ENCODE measurements around the gene PPP3CB.

PPP3CB gene

DNA sequence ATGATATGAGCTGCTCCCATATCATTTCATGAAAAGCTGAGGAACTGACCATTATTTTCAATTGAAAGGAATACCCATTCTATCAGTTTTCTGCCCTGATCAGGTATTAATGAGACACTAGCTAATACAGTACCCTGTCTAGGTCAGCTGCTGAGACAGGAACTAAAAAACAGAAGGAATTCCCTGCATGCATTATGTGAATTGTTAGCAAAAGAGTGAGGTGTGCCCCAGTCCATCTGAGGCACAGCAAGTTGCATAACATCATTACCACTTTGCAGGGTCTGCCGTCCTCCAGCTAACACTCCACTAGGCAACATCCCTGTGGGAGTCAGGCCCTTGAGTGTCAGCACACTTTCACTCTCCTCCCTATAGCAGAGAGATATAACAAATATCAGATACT lies 51.4 kb downstream of the PPP3CB start:
- Histone ChIP-seq H3K4me2 (ENCODE audit: low read length) (no peak overlapping the region), H3K4me3 (ENCODE audit: low read length) (no peak overlapping the region), H3K9me3 (replicated peaks; ENCODE audit: low read length) (no peaks in the 10 kb centered on the region), H3K36me3 (ENCODE audit: insufficient read depth, low read length) (peaks cover 16% of the 10 kb centered on the region), H3K4me1 (ENCODE audit: control insufficient read depth, insufficient read depth, low read length) (peaks cover 14% of the 10 kb centered on the region), H3K27me3 (ENCODE audit: control insufficient read depth, insufficient read depth, low read length) (no peaks in the 10 kb centered on the region), H3K9ac (ENCODE audit: low read depth, low read length) (no peak overlapping the region)

GRCh38 chr10:73439605-73440312 lies 56.1 kb downstream of the PPP3CB start:
- H3K9ac ChIP-seq (ENCODE audit: low read depth, low read length), result peak overlapping the region; percentile 41
- H3K4me1 ChIP-seq (ENCODE audit: control insufficient read depth, insufficient read depth, low read length), result peaks cover 29% of the 10 kb centered on the region
- H3K27me3 ChIP-seq (ENCODE audit: control insufficient read depth, insufficient read depth, low read length), result no peaks in the 10 kb centered on the region
- peak overlapping the region; percentile 40 for H3K4me3 ChIP-seq (ENCODE audit: low read length)
- no peaks in the 10 kb centered on the region for H3K9me3 ChIP-seq (replicated peaks; ENCODE audit: low read length)
- H3K4me2 ChIP-seq (ENCODE audit: low read length), result peak overlapping the region; percentile 74
- peaks cover 33% of the 10 kb centered on the region for H3K36me3 ChIP-seq (ENCODE audit: insufficient read depth, low read length)

DNA sequence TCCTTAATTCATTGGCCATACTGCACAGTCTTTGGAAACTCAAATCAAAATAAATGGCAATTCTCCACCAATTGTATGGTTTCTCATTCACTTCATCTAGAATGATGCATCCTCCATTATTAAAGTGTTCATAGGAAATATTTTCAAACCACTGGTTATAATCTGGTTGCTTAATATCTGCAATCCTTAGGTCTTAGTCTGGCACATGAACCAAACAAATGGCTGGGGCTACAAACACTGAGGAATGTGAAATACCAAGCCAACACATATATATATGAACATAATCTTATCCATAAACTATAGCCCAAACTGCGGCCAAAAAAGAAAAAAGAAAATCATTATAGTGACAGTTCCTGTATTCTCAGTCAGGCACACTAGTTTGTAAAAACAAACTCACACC lies 56.8 kb downstream of the PPP3CB start:
- Histone ChIP-seq H3K9ac (ENCODE audit: low read depth, low read length) (peak overlapping the region; percentile 41), H3K36me3 (ENCODE audit: insufficient read depth, low read length) (peaks cover 31% of the 10 kb centered on the region)

DNA sequence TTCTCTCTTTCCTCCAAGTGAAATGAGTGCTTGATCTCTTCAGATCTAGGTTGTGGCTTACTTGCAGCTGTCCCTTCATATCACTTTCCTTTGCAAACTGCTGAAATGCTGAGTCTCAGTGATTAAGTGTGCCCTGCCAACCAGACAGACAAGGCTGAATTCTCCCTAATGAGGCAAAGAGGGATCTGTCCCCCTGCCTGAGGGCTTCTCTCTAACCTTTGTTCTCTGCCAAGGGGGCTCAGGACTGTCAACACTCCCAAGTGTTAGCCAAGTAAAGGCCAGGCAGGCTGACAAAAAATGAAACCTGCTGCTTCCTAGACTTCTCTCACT lies 62.3 kb downstream of the PPP3CB start, which contains the start of gene MSS51:
Gene MSS51 (minus strand): TSS at position 24 of the 330 bp plus-strand sequence. CDS start 5,277 bp downstream, outside the sequence.
- Histone ChIP-seq H3K27me3 (ENCODE audit: control insufficient read depth, insufficient read depth, low read length) (no peaks in the 10 kb centered on the region), H3K4me2 (ENCODE audit: low read length) (no peak within 1 kb of the TSS), H3K9ac (ENCODE audit: low read depth, low read length) (no peak within 1 kb of the TSS), H3K9me3 (replicated peaks; ENCODE audit: low read length) (no peaks in the 10 kb centered on the region), H3K4me1 (ENCODE audit: control insufficient read depth, insufficient read depth, low read length) (peaks cover 6% of the 10 kb centered on the region), H3K36me3 (ENCODE audit: insufficient read depth, low read length) (peaks cover 37% of the 10 kb centered on the region), H3K4me3 (ENCODE audit: low read length) (no peak within 1 kb of the TSS)

More for the DNA sequence above, 56.8 kb downstream of the PPP3CB start:
- Histone ChIP-seq H3K27me3 (ENCODE audit: control insufficient read depth, insufficient read depth, low read length) (no peaks in the 10 kb centered on the region), H3K9me3 (replicated peaks; ENCODE audit: low read length) (no peaks in the 10 kb centered on the region), H3K4me1 (ENCODE audit: control insufficient read depth, insufficient read depth, low read length) (peaks cover 29% of the 10 kb centered on the region), H3K4me2 (ENCODE audit: low read length) (peak overlapping the region; percentile 74), H3K4me3 (ENCODE audit: low read length) (peak overlapping the region; percentile 40)

- H3K4me3 ChIP-seq (ENCODE audit: low read length), result no peak overlapping the region
- no peak overlapping the region for H3K9ac ChIP-seq (ENCODE audit: low read depth, low read length)
- H3K27me3 ChIP-seq (ENCODE audit: control insufficient read depth, insufficient read depth, low read length), result no peaks in the 10 kb centered on the region
- no peaks in the 10 kb centered on the region for H3K9me3 ChIP-seq (replicated peaks; ENCODE audit: low read length)
- H3K4me2 ChIP-seq (ENCODE audit: low read length), result no peak overlapping the region
- H3K36me3 ChIP-seq (ENCODE audit: insufficient read depth, low read length), result peaks cover 37% of the 10 kb centered on the region
- peaks cover under 1% of the 10 kb centered on the region for H3K4me1 ChIP-seq (ENCODE audit: control insufficient read depth, insufficient read depth, low read length)
Measured at GRCh38 chr10:73432646-73433537, 62.9 kb downstream of the PPP3CB start.

DNA sequence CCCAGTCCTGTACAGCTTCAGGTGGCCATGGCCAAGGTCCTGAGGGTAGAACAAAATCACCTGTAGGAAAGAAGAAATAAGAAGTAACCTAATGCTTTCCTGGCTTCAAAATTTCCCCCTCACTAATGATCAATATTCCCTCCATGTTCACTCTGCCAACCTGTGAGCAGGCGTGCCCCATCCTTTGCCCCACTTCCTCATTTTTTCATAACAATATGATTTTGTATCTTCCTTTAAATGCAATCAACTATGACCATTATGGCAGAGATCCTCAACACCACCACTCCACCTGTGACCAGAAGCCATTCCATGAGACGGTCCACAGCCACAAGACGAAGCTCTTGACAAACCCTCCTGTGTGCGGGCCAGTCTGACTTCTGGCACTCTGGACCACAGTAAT lies 69.5 kb downstream of the PPP3CB start:
- Histone ChIP-seq H3K4me3 (ENCODE audit: low read length) (no peak overlapping the region), H3K4me1 (ENCODE audit: control insufficient read depth, insufficient read depth, low read length) (no peaks in the 10 kb centered on the region), H3K27me3 (ENCODE audit: control insufficient read depth, insufficient read depth, low read length) (no peaks in the 10 kb centered on the region), H3K36me3 (ENCODE audit: insufficient read depth, low read length) (peaks cover 64% of the 10 kb centered on the region), H3K9me3 (replicated peaks; ENCODE audit: low read length) (no peaks in the 10 kb centered on the region), H3K4me2 (ENCODE audit: low read length) (no peak overlapping the region), H3K9ac (ENCODE audit: low read depth, low read length) (no peak overlapping the region)

DNA sequence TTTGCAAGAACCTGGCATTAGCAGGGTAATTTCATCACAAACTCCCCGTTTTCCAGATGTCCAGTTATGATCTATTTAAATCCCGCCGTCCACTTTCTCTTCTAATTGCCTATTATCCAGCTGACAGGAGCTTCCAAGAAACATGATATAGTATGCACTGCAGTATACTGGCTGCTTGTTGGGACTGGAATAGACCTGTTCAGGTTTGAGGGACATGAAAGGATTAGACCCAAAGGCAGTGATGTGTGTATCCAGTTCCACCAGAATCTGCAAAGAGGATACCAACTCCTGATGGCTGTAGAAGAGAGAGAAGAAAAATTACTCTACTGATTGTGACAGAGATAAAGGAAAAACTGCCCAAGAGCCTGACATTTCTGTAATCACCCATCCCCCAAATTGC lies 71.3 kb downstream of the PPP3CB start:
- peaks cover 56% of the 10 kb centered on the region for H3K36me3 ChIP-seq (ENCODE audit: insufficient read depth, low read length)

DNA sequence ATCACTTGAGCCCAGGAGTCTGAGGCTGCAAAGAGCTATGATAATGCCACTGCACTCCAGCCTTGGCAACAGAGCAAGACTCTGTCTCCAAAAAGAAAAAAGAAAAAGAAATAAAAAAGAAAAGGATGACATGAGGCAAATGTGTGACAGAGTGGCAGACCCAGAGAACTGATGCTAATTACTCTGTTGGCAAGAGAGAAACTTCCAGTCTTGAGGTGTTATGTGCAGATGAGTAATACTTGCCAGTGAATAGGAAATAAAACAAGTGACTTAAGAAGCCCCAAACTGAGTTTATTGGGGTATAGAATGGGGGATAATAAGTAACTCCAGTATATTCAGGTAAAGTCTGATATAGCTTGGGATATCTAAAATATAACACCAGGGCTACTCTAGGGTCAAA lies 72.5 kb downstream of the PPP3CB start:
- Histone ChIP-seq H3K9ac (ENCODE audit: low read depth, low read length) (no peak overlapping the region), H3K27me3 (ENCODE audit: control insufficient read depth, insufficient read depth, low read length) (no peaks in the 10 kb centered on the region), H3K36me3 (ENCODE audit: insufficient read depth, low read length) (peaks cover 54% of the 10 kb centered on the region), H3K4me1 (ENCODE audit: control insufficient read depth, insufficient read depth, low read length) (peaks cover 3% of the 10 kb centered on the region), H3K9me3 (replicated peaks; ENCODE audit: low read length) (no peaks in the 10 kb centered on the region), H3K4me3 (ENCODE audit: low read length) (no peak overlapping the region), H3K4me2 (ENCODE audit: low read length) (no peak overlapping the region)

More for the DNA sequence above, 71.3 kb downstream of the PPP3CB start:
- Histone ChIP-seq H3K9ac (ENCODE audit: low read depth, low read length) (no peak overlapping the region), H3K9me3 (replicated peaks; ENCODE audit: low read length) (no peaks in the 10 kb centered on the region), H3K27me3 (ENCODE audit: control insufficient read depth, insufficient read depth, low read length) (no peaks in the 10 kb centered on the region), H3K4me1 (ENCODE audit: control insufficient read depth, insufficient read depth, low read length) (peaks cover 2% of the 10 kb centered on the region), H3K4me2 (ENCODE audit: low read length) (no peak overlapping the region), H3K4me3 (ENCODE audit: low read length) (no peak overlapping the region)

GRCh38 chr10:73416571-73416970 lies 79.3 kb downstream of the PPP3CB start:
- H3K4me2 ChIP-seq (ENCODE audit: low read length), result no peak overlapping the region
- H3K36me3 ChIP-seq (ENCODE audit: insufficient read depth, low read length), result no peaks in the 10 kb centered on the region
- H3K9ac ChIP-seq (ENCODE audit: low read depth, low read length), result no peak overlapping the region
- peaks cover 10% of the 10 kb centered on the region for H3K4me1 ChIP-seq (ENCODE audit: control insufficient read depth, insufficient read depth, low read length)
- H3K4me3 ChIP-seq (ENCODE audit: low read length), result no peak overlapping the region
- no peaks in the 10 kb centered on the region for H3K9me3 ChIP-seq (replicated peaks; ENCODE audit: low read length)
- no peaks in the 10 kb centered on the region for H3K27me3 ChIP-seq (ENCODE audit: control insufficient read depth, insufficient read depth, low read length)

DNA sequence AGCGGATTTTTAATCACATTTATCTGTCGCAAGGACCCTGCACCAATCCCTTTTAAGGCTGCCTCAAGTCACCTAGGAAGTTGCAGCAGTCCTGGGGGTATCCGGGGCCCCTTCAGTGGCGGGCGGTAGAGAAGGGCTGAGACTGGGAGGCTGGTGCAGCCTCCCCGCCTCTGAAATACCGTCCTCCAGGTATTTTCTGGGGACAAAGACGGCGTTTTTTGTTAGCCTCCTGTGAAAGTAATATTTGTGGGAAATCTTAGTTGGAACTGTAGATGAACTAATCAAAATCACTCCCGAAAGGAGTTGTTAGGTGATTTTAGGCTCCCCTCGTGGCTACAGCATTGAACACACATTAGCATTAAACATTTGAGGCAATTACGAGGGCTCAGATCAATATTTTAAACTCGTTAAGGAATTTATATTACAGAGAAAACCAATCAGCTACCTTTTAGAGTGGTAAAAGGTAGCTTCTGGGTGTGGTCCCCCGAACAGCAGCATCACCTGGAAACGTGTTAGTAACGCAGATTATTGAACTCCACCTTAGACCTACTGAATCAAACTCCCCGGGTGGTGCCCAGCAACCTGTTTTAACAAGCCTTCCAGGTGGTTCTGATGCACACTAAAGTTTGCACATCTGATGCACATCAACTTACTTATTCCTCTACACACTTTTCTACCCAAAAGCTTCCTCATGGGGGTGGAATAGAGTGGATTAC lies 81.4 kb downstream of the PPP3CB start:
- no peaks in the 10 kb centered on the region for H3K27me3 ChIP-seq (ENCODE audit: control insufficient read depth, insufficient read depth, low read length)
- H3K9me3 ChIP-seq (replicated peaks; ENCODE audit: low read length), result no peaks in the 10 kb centered on the region
- peak overlapping the region; percentile 87 for H3K4me2 ChIP-seq (ENCODE audit: low read length)
- no peaks in the 10 kb centered on the region for H3K36me3 ChIP-seq (ENCODE audit: insufficient read depth, low read length)
- H3K4me1 ChIP-seq (ENCODE audit: control insufficient read depth, insufficient read depth, low read length), result peaks cover 7% of the 10 kb centered on the region
- H3K4me3 ChIP-seq (ENCODE audit: low read length), result peak overlapping the region; percentile 91
- H3K9ac ChIP-seq (ENCODE audit: low read depth, low read length), result peak overlapping the region; percentile 94

- Histone ChIP-seq H3K27me3 (ENCODE audit: control insufficient read depth, insufficient read depth, low read length) (no peaks in the 10 kb centered on the region), H3K4me1 (ENCODE audit: control insufficient read depth, insufficient read depth, low read length) (peaks cover 12% of the 10 kb centered on the region), H3K36me3 (ENCODE audit: insufficient read depth, low read length) (no peaks in the 10 kb centered on the region), H3K4me3 (ENCODE audit: low read length) (peak within 1 kb of the TSS; percentile 91), H3K4me2 (ENCODE audit: low read length) (peak within 1 kb of the TSS; percentile 87), H3K9me3 (replicated peaks; ENCODE audit: low read length) (no peaks in the 10 kb centered on the region), H3K9ac (ENCODE audit: low read depth, low read length) (peak within 1 kb of the TSS; percentile 94)
Measured at GRCh38 chr10:73413528-73414229, 82.1 kb downstream of the PPP3CB start, which contains the start of gene ANXA7. Gene ANXA7 (minus strand): TSS chr10:73414058. CDS start chr10:73400856, 13,202 bp downstream.
